Measurements from ENCODE around the gene RPS6KA4. TPM values are rescaled to one million over a fixed set of nuclear protein-coding genes. Genes with fewer than 3 reads are reported as not detected.
A peak's percentile ranks its signal among the peaks of the same experiment; 100 is the strongest.
"Not testable (repeated sequence)": the region's sequence is repeated elsewhere in the genome, so short reads cannot be mapped to it uniquely, and the experiment has no call there.

Gene RPS6KA4
- total and polyA plus RNA-seq, 2 of the 13 experiments (the other 11 are each of a cell fraction or from before 2014, with no cell fraction given) = 8.9 to 14.2 TPM

GRCh38 chr11:64315667-64316526, 43.1 kb upstream of the RPS6KA4 start:
- H3K4me1 ChIP-seq (ENCODE audit: insufficient read depth, low read length) = peaks cover 25% of the 10 kb centered on the region
- H3K36me3 ChIP-seq (replicated peaks in 1 of 2; ENCODE audit: control insufficient read depth in 1 of 2, insufficient read depth in 2 of 2, low read length in 2 of 2) = peaks cover 0 to 26% of the 10 kb centered on the region in 2 experiments; a peak in 3 of 5 replicates
- H3K27me3 ChIP-seq (ENCODE audit: control insufficient read depth in 1 of 2, insufficient read depth in 2 of 2, low read length in 2 of 2); DNase-seq (ENCODE audit: low spot score); in situ Hi-C loops (cut with HindIII; ENCODE audit: extremely low pct_ligation_motif_present, low pct_unique_long_range_greater_than_20kb); H2AFZ ChIP-seq (ENCODE audit: low read length); ATAC-seq; H3K9me3 ChIP-seq (ENCODE audit: low read length); BruUV-seq (replicated peaks); CTCF ChIA-PET (ENCODE audit: low intra/inter-chr PET ratio, low total read pairs); FAIRE-seq; H4K20me1 ChIP-seq (ENCODE audit: insufficient read depth, low read length): not testable (repeated sequence)
- H3K79me2 ChIP-seq (ENCODE audit: insufficient read depth, low read length) = peaks cover 15% of the 10 kb centered on the region
- peak overlapping the region; percentile 99 for H3K4me2 ChIP-seq (ENCODE audit: low read depth, low read length)
- peak overlapping the region; percentile 94 for H3K9ac ChIP-seq (ENCODE audit: insufficient read depth, low read depth, low read length)
- H3K27ac ChIP-seq (ENCODE audit: extremely low read length, insufficient read depth, low read length) = peak overlapping the region; percentile 98
- POLR2A ChIA-PET = interaction anchor here (2.1 to 4.5 kb wide), 6 partner anchors 10 to 129 kb away, joined by 12 to 103 read pairs (median 47); partner anchors contain the start of genes BAD, ESRRA, GPR137 and STIP1
- TF ChIP-seq RBFOX2 (IDR thresholded peaks at IDR 0.05; ENCODE audit: low read depth, low read length) = peak; percentile 69
- TF ChIP-seq HNRNPL (IDR thresholded peaks at IDR 0.05; ENCODE audit: low read depth, low read length) = peak; percentile 72; the same call in 1 of the 2 replicates
- peak; percentile 95 for TF ChIP-seq AGO2 (optimal IDR thresholded peaks at IDR 0.05; ENCODE audit: low read depth, low read length)
- intact Hi-C loops (cut with micrococcal nuclease; ENCODE audit: unreplicated experiment) = loop anchor here (2.0 kb wide), 1 partner anchor 43 kb away; the partner anchor contains the start of gene RPS6KA4
- 80% methylated on average over 8 of the region's 25 CpGs for WGBS (ENCODE audit: low lambda C conversion rate)
- peak overlapping the region; percentile 97 to 99 (median 99); a peak in 5 of 6 replicates for H3K4me3 ChIP-seq (replicated peaks in 1 of 3; ENCODE audit: insufficient read depth in 1 of 3, low read depth in 2 of 3, low read length in 3 of 3)

- Histone ChIP-seq H3K27me3 (ENCODE audit: control insufficient read depth in 1 of 2, insufficient read depth in 2 of 2, low read length in 2 of 2) (no peaks in the 10 kb centered on the region; a peak in 1 of 5 replicates), H3K79me2 (ENCODE audit: insufficient read depth, low read length) (peaks cover 15% of the 10 kb centered on the region), H3K9me3 (ENCODE audit: low read length) (no peaks in the 10 kb centered on the region), H4K20me1 (ENCODE audit: insufficient read depth, low read length) (no peaks in the 10 kb centered on the region), H3K27ac (ENCODE audit: extremely low read length, insufficient read depth, low read length) (peak overlapping the region; percentile 98), H3K4me3 (replicated peaks in 1 of 3; ENCODE audit: insufficient read depth in 1 of 3, low read depth in 2 of 3, low read length in 3 of 3) (peak overlapping the region; percentile 97 to 99 (median 99)), H3K4me2 (ENCODE audit: low read depth, low read length) (peak overlapping the region; percentile 99), H2AFZ (ENCODE audit: low read length) (no peak overlapping the region), H3K4me1 (ENCODE audit: insufficient read depth, low read length) (peaks cover 22% of the 10 kb centered on the region), H3K36me3 (replicated peaks in 1 of 2; ENCODE audit: control insufficient read depth in 1 of 2, insufficient read depth in 2 of 2, low read length in 2 of 2) (peaks cover 1 to 33% of the 10 kb centered on the region in 2 experiments; a peak in 3 of 5 replicates), H3K9ac (ENCODE audit: insufficient read depth, low read depth, low read length) (peak overlapping the region; percentile 94)
- TSS peak; percentile 100 for BruUV-seq (replicated peaks)
- no peak for FAIRE-seq
- DNase-seq (ENCODE audit: low spot score) = peak; percentile 41
- peak; percentile 12 for ATAC-seq
- intact Hi-C loops (cut with micrococcal nuclease; ENCODE audit: unreplicated experiment) (loop anchor here (2.0 kb wide), 1 partner anchor 42 kb away; the partner anchor contains the start of gene RPS6KA4), in situ Hi-C loops (cut with HindIII; ENCODE audit: extremely low pct_ligation_motif_present, low pct_unique_long_range_greater_than_20kb) (no loop called here)
- ChIA-PET POLR2A (interaction anchor here (0.8 to 4.5 kb wide), 17 partner anchors 11 to 462 kb away, joined by 3 to 103 read pairs (median 9); partner anchors contain the start of genes BAD, CATSPERZ, ESRRA and FKBP2), CTCF (ENCODE audit: low intra/inter-chr PET ratio, low total read pairs) (no interaction called here)
- WGBS (ENCODE audit: low lambda C conversion rate) = 4% methylated on average over 13 of the region's 32 CpGs
- peak; percentile 85 for TF ChIP-seq AKAP8 (CRISPR knock-in tag; IDR thresholded peaks at IDR 0.05)
- TF ChIP-seq ZNF768 (CRISPR knock-in tag; IDR thresholded peaks at IDR 0.05) = no peak
- TF ChIP-seq ZC3H13 (CRISPR knock-in tag; IDR thresholded peaks at IDR 0.05) = 0 out of 2 replicates have a peak, but pooled peaks have one; percentile 23
- no peak for TF ChIP-seq ZNF746 (CRISPR knock-in tag; IDR thresholded peaks at IDR 0.05)
- TF ChIP-seq PRDM4 (CRISPR knock-in tag; IDR thresholded peaks at IDR 0.05; ENCODE audit: borderline replicate concordance) = no peak
- TF ChIP-seq ZNF780A (CRISPR knock-in tag; IDR thresholded peaks at IDR 0.05) = no peak
- TF ChIP-seq KLF16 (CRISPR knock-in tag; IDR thresholded peaks at IDR 0.05) = no peak
Observed at GRCh38 chr11:64316672-64317324, 42.2 kb upstream of the RPS6KA4 start.
